Kidney epithelial cell (primary cell): ENCODE results near the gene ITPK1. TPM values are rescaled to one million over a fixed set of nuclear protein-coding genes. Genes with fewer than 3 reads are reported as not detected.

Source experiments
- DNase-seq: peaks from one replicate; pipeline ENCODE4 v3.0.0-alpha.2; 2010; ENCODE audit warnings: low read depth
- H3K27me3 ChIP-seq: 2 replicates; pipeline ENCODE4 v1.6.0; 2011; ENCODE audit warnings: low read length; ENCODE audit not compliant: control insufficient read depth, insufficient read depth
- H3K36me3 ChIP-seq: 2 replicates; pipeline ENCODE4 v1.5.1; 2011; ENCODE audit warnings: low read length; ENCODE audit not compliant: control insufficient read depth, insufficient read depth
- H3K4me3 ChIP-seq: 2 replicates; pipeline ENCODE4 v1.5.1; 2011; ENCODE audit warnings: low read depth, mild to moderate bottlenecking, control low read depth, low read length
- total RNA-seq: library from RNA; depleted of rRNA; stranded (reverse); fragments of >200 nt; gene quantifications from 2 replicates; pipeline ENCODE4 v1.2.3, GENCODE V29; 2015
- TF ChIP-seq, protein P1 (sequence below): IDR thresholded peaks from 2 replicates; pipeline ENCODE4 v1.5.1; 2011; ENCODE audit warnings: mild to moderate bottlenecking, moderate library complexity, low read length, control low read depth, inconsistent platforms; ENCODE audit not compliant: insufficient read depth, poor library complexity, severe bottlenecking

The ITPK1 gene
- total RNA-seq, 1 donor from 2014 or later, result 21.3 TPM

- TF ChIP-seq, protein P1, sequence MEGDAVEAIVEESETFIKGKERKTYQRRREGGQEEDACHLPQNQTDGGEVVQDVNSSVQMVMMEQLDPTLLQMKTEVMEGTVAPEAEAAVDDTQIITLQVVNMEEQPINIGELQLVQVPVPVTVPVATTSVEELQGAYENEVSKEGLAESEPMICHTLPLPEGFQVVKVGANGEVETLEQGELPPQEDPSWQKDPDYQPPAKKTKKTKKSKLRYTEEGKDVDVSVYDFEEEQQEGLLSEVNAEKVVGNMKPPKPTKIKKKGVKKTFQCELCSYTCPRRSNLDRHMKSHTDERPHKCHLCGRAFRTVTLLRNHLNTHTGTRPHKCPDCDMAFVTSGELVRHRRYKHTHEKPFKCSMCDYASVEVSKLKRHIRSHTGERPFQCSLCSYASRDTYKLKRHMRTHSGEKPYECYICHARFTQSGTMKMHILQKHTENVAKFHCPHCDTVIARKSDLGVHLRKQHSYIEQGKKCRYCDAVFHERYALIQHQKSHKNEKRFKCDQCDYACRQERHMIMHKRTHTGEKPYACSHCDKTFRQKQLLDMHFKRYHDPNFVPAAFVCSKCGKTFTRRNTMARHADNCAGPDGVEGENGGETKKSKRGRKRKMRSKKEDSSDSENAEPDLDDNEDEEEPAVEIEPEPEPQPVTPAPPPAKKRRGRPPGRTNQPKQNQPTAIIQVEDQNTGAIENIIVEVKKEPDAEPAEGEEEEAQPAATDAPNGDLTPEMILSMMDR, result no peak
- H3K36me3 ChIP-seq, result no peaks in the 10 kb centered on the region
- no peak for DNase-seq
Measured at GRCh38 chr14:92952481-92953298, 163.0 kb downstream of the ITPK1 start.

DNA sequence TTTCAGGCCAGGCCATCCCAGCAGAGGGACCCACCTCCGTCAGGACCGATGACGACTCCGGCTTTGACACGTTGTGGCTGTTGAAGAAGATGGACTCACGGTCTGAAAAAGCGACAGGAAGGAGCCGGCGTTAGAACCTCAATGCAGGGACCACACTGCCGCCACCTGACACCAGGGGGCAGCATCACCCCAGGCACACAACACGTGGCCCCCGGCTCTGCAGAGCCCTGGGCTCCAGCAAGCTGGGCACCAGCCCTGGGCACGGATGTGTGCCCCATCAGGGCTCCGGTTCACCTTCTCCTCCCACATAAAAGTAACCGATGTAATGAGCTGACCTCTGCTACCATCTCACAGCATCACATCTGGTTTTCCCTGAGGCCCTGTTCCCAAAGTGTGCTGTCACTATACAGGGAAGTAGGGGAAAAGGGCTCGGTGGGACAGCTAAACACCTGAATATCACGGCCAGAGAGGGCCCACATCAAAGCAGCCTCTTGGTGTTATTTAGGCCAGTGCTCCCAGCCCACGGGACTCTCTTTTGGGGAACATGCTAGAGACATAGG lies 163.7 kb downstream of the ITPK1 start:
- Histone ChIP-seq H3K27me3 (no peaks in the 10 kb centered on the region), H3K36me3 (no peaks in the 10 kb centered on the region), H3K4me3 (no peak overlapping the region)
- no peak for DNase-seq
- TF ChIP-seq, protein P1, result peak; percentile 95

More at GRCh38 chr14:92952481-92953298, 163.0 kb downstream of the ITPK1 start:
- no peak overlapping the region for H3K4me3 ChIP-seq
- no peaks in the 10 kb centered on the region for H3K27me3 ChIP-seq

- Histone ChIP-seq H3K36me3 (no peaks in the 10 kb centered on the region), H3K4me3 (no peak overlapping the region), H3K27me3 (no peaks in the 10 kb centered on the region)
- DNase-seq, result no peak
- TF ChIP-seq, protein P1, result no peak
Measured at GRCh38 chr14:92951261-92951660, 164.5 kb downstream of the ITPK1 start.

DNA sequence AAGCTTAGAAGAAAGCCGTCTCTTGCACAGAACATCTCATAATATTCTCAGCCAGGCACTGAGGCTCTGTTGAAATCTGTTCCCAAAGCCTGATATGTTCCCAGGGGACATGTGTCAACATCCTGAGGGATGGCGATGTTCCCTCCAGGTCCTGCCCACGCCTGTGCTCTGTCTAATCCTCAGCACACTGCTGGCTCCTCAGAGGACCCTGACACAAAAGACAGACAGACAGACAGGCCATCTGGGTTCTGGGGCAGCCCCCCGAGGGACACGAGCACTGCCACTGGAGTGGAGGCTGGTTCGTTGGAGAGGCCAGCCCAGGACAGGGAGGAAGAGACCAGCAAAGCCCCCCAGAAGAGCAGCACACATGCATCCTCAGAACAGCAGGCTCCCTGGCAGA lies 165.0 kb downstream of the ITPK1 start:
- no peak for DNase-seq
- Histone ChIP-seq H3K36me3 (no peaks in the 10 kb centered on the region), H3K27me3 (no peaks in the 10 kb centered on the region), H3K4me3 (no peak overlapping the region)
- TF ChIP-seq, protein P1, result no peak

GRCh38 chr14:92950193-92950540 lies 165.6 kb downstream of the ITPK1 start:
- Histone ChIP-seq H3K27me3 (no peaks in the 10 kb centered on the region), H3K4me3 (no peak overlapping the region), H3K36me3 (no peaks in the 10 kb centered on the region)
- DNase-seq, result no peak
- TF ChIP-seq, protein P1, result no peak
